Prostate gland (tissue), 2 donors: ENCODE measurements around the gene USP25.

Source experiments
- POLR2A ChIP-seq: fragments of 450-650 bp; IDR thresholded peaks from one replicate; pipeline ENCODE4 v1.6.1; 2016; ENCODE audit warnings: antibody characterized with exemption, mild to moderate bottlenecking
- TF ChIP-seq, protein P1 (sequence below), 4 experiments: fragments of 200-600 bp in 2 of 4; fragments of 450-650 bp in 2 of 4; sonication (generic) in 2 of 4; IDR thresholded peaks; 1 replicate in 3 of 4; 2 replicates in 1 of 4; pipeline ENCODE4 v1.5.1; 2016 to 2019; ENCODE audit warnings: antibody characterized with exemption in 4 of 4, mild to moderate bottlenecking in 2 of 4, moderate library complexity in 2 of 4

DNA sequence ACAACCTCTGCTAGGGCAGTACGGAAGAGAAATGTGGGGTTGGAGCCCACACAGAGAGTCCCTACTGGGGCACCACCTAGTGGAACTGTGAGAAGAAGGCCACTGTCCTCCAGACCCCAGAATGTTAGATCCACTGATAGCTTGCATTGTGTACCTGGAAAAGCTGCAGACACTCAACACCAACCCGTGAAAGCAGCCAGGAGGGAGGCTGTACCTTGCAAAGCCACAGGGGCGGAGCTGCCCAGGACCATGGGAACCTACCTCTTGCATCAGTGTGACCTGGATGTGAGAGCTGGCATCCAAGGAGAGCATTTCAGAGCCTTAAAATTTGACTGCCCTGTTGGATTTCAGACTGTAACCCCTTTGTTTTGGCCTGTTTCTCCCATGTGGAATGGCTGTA lies 85.5 kb downstream of the USP25 start:
- TF ChIP-seq, protein P1, sequence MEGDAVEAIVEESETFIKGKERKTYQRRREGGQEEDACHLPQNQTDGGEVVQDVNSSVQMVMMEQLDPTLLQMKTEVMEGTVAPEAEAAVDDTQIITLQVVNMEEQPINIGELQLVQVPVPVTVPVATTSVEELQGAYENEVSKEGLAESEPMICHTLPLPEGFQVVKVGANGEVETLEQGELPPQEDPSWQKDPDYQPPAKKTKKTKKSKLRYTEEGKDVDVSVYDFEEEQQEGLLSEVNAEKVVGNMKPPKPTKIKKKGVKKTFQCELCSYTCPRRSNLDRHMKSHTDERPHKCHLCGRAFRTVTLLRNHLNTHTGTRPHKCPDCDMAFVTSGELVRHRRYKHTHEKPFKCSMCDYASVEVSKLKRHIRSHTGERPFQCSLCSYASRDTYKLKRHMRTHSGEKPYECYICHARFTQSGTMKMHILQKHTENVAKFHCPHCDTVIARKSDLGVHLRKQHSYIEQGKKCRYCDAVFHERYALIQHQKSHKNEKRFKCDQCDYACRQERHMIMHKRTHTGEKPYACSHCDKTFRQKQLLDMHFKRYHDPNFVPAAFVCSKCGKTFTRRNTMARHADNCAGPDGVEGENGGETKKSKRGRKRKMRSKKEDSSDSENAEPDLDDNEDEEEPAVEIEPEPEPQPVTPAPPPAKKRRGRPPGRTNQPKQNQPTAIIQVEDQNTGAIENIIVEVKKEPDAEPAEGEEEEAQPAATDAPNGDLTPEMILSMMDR (IDR thresholded peaks at IDR 0.05), result no peak
- no peak for TF ChIP-seq POLR2A
